Measurements from ENCODE around the gene CR1. TPM values are rescaled to one million over a fixed set of nuclear protein-coding genes. Genes with fewer than 3 reads are reported as not detected.

The CR1 gene
- total RNA-seq (2022; extraction: Qiagen RNA extraction): not detected in 5 replicates

DNA sequence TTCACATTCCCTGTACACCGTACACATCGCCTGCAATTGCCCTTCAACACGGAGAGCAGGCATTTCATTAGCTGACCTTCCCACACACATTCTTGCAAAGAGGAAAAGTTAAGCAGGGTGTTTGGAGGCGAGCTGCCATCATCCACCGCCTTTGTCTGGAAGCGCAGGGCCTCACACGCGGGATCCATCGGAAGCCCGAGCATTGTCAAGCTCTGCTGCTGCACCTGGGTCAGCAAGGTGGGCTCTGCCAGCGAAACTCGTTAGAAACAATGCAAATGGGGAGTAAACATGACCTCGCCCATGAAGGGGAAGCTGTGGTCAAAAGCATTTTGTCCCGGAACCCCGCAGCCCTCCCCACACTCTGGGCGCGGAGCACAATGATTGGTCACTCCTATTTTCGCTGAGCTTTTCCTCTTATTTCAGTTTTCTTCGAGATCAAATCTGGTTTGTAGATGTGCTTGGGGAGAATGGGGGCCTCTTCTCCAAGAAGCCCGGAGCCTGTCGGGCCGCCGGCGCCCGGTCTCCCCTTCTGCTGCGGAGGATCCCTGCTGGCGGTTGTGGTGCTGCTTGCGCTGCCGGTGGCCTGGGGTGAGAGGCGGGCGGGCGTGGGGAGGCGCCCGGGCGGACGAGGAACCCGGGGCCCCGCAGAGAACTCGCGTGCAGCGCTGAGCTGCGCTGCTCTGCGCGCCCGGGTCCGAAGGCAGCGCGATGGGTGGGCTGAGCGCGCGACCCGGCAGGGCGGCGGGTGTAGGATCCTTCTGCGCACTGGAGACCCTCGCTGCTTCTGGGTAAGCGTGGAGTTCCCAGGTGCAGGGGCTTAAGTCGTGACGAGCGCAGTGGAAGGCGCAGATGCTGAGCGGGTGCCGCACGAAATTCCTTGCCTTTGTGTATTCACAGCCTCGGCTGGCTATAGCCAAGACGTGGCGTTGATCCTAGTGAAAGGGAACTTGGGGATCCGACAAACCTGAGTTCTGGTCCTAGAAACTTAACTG lies at the start of gene CR1:
Gene CR1 (plus strand): TSS at position 357 of the 992 bp plus-strand sequence. CDS start 111 bp downstream, at position 468.

DNA sequence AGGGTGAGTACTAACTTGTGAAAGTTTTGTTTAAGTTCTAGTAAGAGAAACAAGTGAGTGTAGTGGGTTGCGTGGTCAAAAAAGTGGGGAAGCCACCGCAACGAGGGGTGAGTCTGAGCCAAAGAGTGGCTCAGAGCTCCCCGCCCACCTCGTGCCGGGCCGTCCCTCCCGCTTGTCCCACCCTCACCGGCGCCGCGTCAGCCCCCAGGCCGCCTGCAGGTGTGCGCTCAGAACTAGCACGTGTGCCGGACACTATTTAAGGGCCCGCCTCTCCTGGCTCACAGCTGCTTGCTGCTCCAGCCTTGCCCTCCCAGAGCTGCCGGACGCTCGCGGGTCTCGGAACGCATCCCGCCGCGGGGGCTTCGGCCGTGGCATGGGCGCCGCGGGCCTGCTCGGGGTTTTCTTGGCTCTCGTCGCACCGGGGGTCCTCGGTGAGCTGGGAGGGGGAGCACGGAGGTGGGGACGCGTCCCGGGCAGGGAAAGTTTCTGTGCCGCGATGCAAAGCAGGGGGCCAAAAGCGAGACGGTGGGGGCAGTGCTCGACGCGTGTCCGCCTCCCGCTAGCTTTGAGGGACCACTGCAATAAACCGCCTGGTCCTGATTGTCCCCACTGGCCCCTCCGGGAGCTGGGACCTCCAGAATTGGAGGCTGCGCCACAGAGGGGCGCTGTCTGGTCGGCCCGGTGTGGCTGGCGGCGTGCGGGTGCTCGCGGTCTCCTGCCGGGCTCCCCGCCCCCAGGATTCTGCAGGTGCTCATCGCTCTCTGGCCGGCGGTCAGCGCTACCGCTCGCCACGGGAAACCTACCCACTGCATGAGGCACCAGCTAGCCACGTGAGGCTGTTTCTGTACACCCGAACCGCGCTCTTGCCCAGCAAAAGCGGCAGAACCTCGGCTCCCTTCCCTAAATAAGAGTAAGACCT lies 41.7 kb upstream of the CR1 start, which contains the start of gene CR2:
Gene CR2 (plus strand): TSS at position 283 of the 919 bp plus-strand sequence. CDS start 91 bp downstream, at position 374.

DNA sequence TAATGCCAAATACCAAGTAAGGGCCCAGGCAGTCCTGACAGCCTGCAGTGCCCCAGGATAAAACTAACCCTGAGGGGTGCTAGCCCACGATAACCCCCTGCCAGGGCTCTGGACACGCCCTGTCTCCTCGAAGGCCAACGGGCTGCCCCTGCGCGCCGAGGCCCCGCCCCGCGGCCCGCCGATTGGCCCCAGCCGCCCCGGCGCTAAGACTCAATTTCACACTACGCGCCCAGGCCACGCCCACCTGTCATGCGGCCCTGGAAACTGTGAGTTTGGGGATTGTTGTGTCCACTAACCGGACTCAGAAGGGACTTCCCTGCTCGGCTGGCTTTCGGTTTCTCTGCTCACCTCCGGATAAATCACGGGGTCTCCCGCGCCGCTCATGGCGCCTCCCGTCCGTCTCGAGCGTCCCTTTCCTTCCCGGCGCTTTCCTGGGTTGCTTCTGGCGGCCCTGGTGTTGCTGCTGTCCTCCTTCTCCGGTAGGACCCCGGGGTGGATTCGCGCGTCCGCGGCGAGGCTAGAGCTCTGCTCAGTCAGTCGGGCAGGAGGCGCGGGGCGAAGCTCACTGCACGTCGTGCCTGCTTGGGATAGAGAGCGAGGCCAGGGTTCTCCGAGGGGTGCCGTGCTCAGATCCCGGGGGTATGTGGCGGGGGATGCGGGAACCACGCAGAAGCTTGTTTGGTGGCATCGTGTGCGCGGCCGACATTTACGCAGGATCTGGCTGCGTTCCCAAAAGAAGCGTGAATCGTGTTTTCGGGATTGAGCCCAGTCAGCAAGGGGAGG lies 149.1 kb downstream of the CR1 start, which contains the start of gene CR1L:
Gene CR1L (plus strand): TSS at position 282 of the 783 bp plus-strand sequence. CDS start 101 bp downstream, at position 383.

Other genes starting within 250 kb of the CR1 start
- gene CD55, start 174.5 kb upstream of the CR1 start, total RNA-seq (2022; extraction: Qiagen RNA extraction): 74.6 to 111 TPM (median 98.0 TPM) in 5 replicates
- gene CR2, start 41.8 kb upstream of the CR1 start, total RNA-seq (2022; extraction: Qiagen RNA extraction): 0.04 to 0.06 TPM in 2 of 5 replicates, not detected in the others
- 0.18 TPM in 1 of 5 replicates, not detected in the others for gene CR1L, start 149.0 kb downstream of the CR1 start, total RNA-seq (2022; extraction: Qiagen RNA extraction)

Measured in A549 treated with dexamethasone at 1 μM for 4 hours (cell line).